HUDEP-2 (cell line): ENCODE data around the gene COL18A1.
"Not testable (repeated sequence)": the region's sequence is repeated elsewhere in the genome, so short reads cannot be mapped to it uniquely, and the experiment has no call there.

Source experiments
- DNase-seq, 76 experiments: peaks; one replicate each; lab custom pipeline; 2025; ENCODE audit not compliant: unreplicated experiment in 76 of 76; lab: John Stamatoyannopoulos, UW

Gene COL18A1

GRCh38 chr21:45423968-45424853, 19.2 kb downstream of the COL18A1 start:
- no peak for DNase-seq

GRCh38 chr21:45424854-45425795, 20.2 kb downstream of the COL18A1 start:
- DNase-seq: no peak

GRCh38 chr21:45427331-45428271, 22.6 kb downstream of the COL18A1 start:
- peak in 3 of 76 experiments; percentile 18 to 40 (median 26) for DNase-seq

- DNase-seq: no peak
Measured at GRCh38 chr21:45428534-45428933, 23.6 kb downstream of the COL18A1 start.

- DNase-seq: no peak
Measured at GRCh38 chr21:45429221-45430175, 24.5 kb downstream of the COL18A1 start.

- no peak for DNase-seq
Measured at GRCh38 chr21:45430521-45431501, 25.8 kb downstream of the COL18A1 start.

GRCh38 chr21:45431781-45432572, 27.0 kb downstream of the COL18A1 start:
- DNase-seq: peak in 37 of 76 experiments; percentile 18 to 70 (median 37)

GRCh38 chr21:45432575-45433255, 27.8 kb downstream of the COL18A1 start:
- peak in 10 of 76 experiments; percentile 16 to 43 (median 21) for DNase-seq

- no peak for DNase-seq
Measured at GRCh38 chr21:45433301-45433700, 28.3 kb downstream of the COL18A1 start.

- DNase-seq: no peak
Measured at GRCh38 chr21:45433911-45434644, 29.1 kb downstream of the COL18A1 start.

- no peak for DNase-seq
Measured at GRCh38 chr21:45434645-45435217, 29.8 kb downstream of the COL18A1 start.

- no peak for DNase-seq
Measured at GRCh38 chr21:45435405-45435981, 30.5 kb downstream of the COL18A1 start.

- DNase-seq: no peak
Measured at GRCh38 chr21:45436351-45437065, 31.5 kb downstream of the COL18A1 start.

- not testable (repeated sequence) for DNase-seq
Measured at GRCh38 chr21:45437844-45438243, 32.9 kb downstream of the COL18A1 start.
